HG02840 (cell line): Measurements from ENCODE around the gene MAP3K2.

Source experiments
- ATAC-seq: cut with Tn5 transposase; IDR thresholded peaks from one replicate; pipeline ENCODE4 v1.9.1; 2021; ENCODE audit warnings: mild to moderate bottlenecking, moderate library complexity, moderate number of reproducible peaks; ENCODE audit not compliant: unreplicated experiment, low FRiP score

Gene MAP3K2

GRCh38 chr2:127387655-127388422 is at the start of gene MAP3K2:
TSS of gene MAP3K2 (minus strand) at chr2:127387975. CDS start at chr2:127343129, 44,846 bp downstream.
- ATAC-seq: peak; percentile 69

DNA sequence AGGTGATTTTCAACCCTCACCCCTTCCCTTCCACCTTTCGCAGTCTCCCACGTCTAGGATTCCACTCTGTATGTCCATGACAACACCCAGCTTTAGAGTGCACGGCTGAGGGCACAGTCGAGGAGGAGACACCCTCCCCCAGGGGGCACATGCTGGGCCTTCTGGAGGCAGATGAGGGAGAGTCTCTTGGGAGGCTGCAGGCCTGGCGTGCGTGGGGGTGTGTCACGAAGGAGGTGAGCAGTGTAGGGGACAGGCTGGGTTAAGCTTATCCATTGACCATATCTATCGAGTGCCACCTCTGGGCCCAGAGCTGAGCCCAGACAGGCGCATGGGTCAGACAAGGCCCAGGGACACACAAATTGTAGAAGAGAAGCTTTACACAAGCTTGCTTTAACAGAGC is 49.3 kb upstream of the MAP3K2 start:
- no peak for ATAC-seq

- no peak for ATAC-seq
Measured at GRCh38 chr2:127434515-127434914, 46.7 kb upstream of the MAP3K2 start.

GRCh38 chr2:127431408-127432023 is 43.7 kb upstream of the MAP3K2 start:
- ATAC-seq: no peak

DNA sequence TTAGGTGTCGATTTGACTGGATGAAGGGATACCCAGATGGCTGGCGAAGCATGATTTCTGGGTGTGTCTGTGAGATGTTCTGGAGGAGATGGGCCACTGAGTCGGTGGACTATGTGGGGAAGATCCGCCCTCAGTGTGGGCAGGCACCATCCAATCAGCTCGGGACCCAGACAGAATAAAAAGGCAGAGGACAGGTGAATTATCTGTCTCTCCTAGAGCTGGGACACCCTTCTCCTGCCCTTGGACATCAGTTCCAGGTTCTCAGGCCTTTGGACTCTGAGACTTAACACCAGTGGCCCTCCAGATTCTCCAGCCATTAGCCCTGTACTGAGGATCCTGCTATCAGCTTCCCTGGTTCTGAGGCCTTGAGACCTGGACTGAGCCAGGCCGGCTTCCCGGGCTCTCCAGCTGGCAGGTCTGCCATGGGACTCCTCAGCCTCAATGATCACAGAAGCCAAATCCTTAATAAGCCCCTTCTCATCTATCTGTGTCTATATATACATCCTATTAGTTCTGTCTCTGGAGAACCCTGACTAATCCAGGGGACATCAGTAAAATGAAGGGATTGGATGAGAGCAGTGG is 42.2 kb upstream of the MAP3K2 start:
- ATAC-seq: no peak

GRCh38 chr2:127429291-127429690 is 41.5 kb upstream of the MAP3K2 start:
- ATAC-seq: no peak

DNA sequence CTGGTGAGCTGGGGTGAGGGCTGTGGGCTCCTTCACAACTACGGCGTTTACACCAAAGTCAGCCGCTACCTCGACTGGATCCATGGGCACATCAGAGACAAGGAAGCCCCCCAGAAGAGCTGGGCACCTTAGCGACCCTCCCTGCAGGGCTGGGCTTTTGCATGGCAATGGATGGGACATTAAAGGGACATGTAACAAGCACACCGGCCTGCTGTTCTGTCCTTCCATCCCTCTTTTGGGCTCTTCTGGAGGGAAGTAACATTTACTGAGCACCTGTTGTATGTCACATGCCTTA is 41.0 kb upstream of the MAP3K2 start:
- ATAC-seq: no peak

DNA sequence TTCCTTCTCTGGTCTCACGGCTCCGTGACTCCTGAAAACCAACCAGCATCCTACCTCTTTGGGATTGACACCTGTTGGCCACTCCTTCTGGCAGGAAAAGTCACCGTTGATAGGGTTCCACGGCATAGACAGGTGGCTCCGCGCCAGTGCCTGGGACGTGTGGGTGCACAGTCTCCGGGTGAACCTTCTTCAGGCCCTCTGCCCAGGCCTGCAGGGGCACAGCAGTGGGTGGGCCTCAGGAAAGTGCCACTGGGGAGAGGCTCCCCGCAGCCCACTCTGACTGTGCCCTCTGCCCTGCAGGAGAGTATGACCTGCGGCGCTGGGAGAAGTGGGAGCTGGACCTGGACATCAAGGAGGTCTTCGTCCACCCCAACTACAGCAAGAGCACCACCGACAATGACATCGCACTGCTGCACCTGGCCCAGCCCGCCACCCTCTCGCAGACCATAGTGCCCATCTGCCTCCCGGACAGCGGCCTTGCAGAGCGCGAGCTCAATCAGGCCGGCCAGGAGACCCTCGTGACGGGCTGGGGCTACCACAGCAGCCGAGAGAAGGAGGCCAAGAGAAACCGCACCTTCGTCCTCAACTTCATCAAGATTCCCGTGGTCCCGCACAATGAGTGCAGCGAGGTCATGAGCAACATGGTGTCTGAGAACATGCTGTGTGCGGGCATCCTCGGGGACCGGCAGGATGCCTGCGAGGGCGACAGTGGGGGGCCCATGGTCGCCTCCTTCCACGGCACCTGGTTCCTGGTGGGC is 40.5 kb upstream of the MAP3K2 start:
- no peak for ATAC-seq

- ATAC-seq: no peak
Measured at GRCh38 chr2:127427376-127428056, 39.7 kb upstream of the MAP3K2 start.

GRCh38 chr2:127426501-127427354 is 39.0 kb upstream of the MAP3K2 start:
- no peak for ATAC-seq

- ATAC-seq: no peak
Measured at GRCh38 chr2:127425540-127426490, 38.0 kb upstream of the MAP3K2 start.

GRCh38 chr2:127424598-127425520 is 37.1 kb upstream of the MAP3K2 start:
- no peak for ATAC-seq

- no peak for ATAC-seq
Measured at GRCh38 chr2:127423880-127424279, 36.1 kb upstream of the MAP3K2 start.

GRCh38 chr2:127423478-127423843 is 35.7 kb upstream of the MAP3K2 start:
- no peak for ATAC-seq

DNA sequence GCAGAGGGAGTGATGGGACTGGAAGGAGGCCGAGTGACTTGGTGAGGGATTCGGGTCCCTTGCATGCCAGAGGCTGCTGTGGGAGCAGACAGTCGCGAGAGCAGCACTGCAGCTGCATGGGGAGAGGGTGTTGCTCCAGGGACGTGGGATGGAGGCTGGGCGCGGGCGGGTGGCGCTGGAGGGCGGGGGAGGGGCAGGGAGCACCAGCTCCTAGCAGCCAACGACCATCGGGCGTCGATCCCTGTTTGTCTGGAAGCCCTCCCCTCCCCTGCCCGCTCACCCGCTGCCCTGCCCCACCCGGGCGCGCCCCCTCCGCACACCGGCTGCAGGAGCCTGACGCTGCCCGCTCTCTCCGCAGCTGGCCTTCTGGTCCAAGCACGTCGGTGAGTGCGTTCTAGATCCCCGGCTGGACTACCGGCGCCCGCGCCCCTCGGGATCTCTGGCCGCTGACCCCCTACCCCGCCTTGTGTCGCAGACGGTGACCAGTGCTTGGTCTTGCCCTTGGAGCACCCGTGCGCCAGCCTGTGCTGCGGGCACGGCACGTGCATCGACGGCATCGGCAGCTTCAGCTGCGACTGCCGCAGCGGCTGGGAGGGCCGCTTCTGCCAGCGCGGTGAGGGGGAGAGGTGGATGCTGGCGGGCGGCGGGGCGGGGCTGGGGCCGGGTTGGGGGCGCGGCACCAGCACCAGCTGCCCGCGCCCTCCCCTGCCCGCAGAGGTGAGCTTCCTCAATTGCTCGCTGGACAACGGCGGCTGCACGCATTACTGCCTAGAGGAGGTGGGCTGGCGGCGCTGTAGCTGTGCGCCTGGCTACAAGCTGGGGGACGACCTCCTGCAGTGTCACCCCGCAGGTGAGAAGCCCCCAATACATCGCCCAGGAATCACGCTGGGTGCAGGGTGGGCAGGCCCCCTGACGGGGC is 35.0 kb upstream of the MAP3K2 start:
- no peak for ATAC-seq

DNA sequence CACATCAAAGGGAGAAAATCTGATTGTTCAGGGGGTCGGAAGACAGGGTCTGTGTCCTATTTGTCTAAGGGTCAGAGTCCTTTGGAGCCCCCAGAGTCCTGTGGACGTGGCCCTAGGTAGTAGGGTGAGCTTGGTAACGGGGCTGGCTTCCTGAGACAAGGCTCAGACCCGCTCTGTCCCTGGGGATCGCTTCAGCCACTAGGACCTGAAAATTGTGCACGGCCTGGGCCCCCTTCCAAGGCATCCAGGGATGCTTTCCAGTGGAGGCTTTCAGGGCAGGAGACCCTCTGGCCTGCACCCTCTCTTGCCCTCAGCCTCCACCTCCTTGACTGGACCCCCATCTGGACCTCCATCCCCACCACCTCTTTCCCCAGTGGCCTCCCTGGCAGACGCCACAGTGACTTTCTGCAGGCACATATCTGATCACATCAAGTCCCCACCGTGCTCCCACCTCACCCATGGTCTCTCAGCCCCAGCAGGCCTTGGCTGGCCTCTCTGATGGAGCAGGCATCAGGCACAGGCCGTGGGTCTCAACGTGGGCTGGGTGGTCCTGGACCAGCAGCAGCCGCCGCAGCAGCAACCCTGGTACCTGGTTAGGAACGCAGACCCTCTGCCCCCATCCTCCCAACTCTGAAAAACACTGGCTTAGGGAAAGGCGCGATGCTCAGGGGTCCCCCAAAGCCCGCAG is 34.2 kb upstream of the MAP3K2 start:
- no peak for ATAC-seq
